ENCODE measurements around the gene NXPE2. TPM values are rescaled to one million over a fixed set of nuclear protein-coding genes. Genes with fewer than 3 reads are reported as not detected.

NXPE2 gene
- total RNA-seq, 1 donor from 2014 or later: not detected

- H3K27ac Mint-ChIP-seq: no peak overlapping the region
- no peaks in the 10 kb centered on the region for H4K20me1 ChIP-seq (ENCODE audit: low read depth)
- no peak overlapping the region for H2AFZ ChIP-seq (replicated peaks)
- H3K36me3 Mint-ChIP-seq: no peaks in the 10 kb centered on the region
- H3K4me3 ChIP-seq: no peak overlapping the region
- H3F3A ChIP-seq (ENCODE audit: low read depth): no peaks in the 10 kb centered on the region
- DNase-seq (ENCODE audit: low spot score): no peak
- H3K9ac ChIP-seq: no peak overlapping the region
- H3K27ac ChIP-seq: no peak overlapping the region
- H3K4me3 Mint-ChIP-seq: no peak overlapping the region
- TF ChIP-seq CTCF (IDR thresholded peaks at IDR 0.05) (no peak), EZH2 (IDR thresholded peaks at IDR 0.05) (no peak)
- no peaks in the 10 kb centered on the region for H3K9me3 Mint-ChIP-seq
- H3K4me2 ChIP-seq: no peak overlapping the region
- no peaks in the 10 kb centered on the region for H3K9me3 ChIP-seq (ENCODE audit: low read depth)
- no peaks in the 10 kb centered on the region for H3K36me3 ChIP-seq
- H3K4me1 ChIP-seq: no peaks in the 10 kb centered on the region
- H3K27me3 ChIP-seq: no peaks in the 10 kb centered on the region
- H3K4me1 Mint-ChIP-seq: no peaks in the 10 kb centered on the region
- no peaks in the 10 kb centered on the region for H3K27me3 Mint-ChIP-seq (ENCODE audit: insufficient read depth, low read depth)
- H3K79me2 ChIP-seq (ENCODE audit: low read depth): no peaks in the 10 kb centered on the region
Measured at GRCh38 chr11:114736806-114737205, 58.5 kb downstream of the NXPE2 start.

DNA sequence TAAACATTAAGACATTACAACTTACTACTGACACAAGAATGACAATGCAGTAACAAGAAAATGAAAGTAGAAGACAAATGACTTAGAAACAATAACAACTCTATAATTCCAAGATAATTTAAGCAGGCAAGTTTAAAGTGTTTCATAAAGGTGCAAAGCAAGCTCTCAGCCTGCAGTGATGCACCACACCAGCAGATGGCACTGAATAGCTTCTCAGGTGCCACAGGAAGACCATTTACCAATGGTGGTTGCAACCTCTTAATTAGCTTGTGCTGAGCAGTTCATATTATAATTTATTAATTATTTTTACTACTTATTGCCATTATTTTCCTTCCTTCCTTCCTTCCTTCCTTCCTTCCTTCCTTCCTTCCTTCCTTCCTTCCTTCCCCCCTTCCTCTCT lies 60.6 kb downstream of the NXPE2 start:
- peak; percentile 71 for DNase-seq (ENCODE audit: low spot score)
- Histone ChIP-seq H3K4me1 (no peaks in the 10 kb centered on the region), H3K4me2 (no peak overlapping the region), H3K27me3 (no peaks in the 10 kb centered on the region), H2AFZ (replicated peaks) (no peak overlapping the region), H3F3A (ENCODE audit: low read depth) (no peaks in the 10 kb centered on the region), H3K79me2 (ENCODE audit: low read depth) (no peaks in the 10 kb centered on the region), H3K4me3 (no peak overlapping the region), H3K36me3 (no peaks in the 10 kb centered on the region), H4K20me1 (ENCODE audit: low read depth) (no peaks in the 10 kb centered on the region), H3K9ac (no peak overlapping the region), H3K9me3 (ENCODE audit: low read depth) (no peaks in the 10 kb centered on the region), H3K27ac (no peak overlapping the region)
- Mint-ChIP-seq H3K36me3 (no peaks in the 10 kb centered on the region), H3K27ac (no peak overlapping the region), H3K4me1 (no peaks in the 10 kb centered on the region), H3K4me3 (no peak overlapping the region), H3K27me3 (ENCODE audit: insufficient read depth, low read depth) (no peaks in the 10 kb centered on the region), H3K9me3 (no peaks in the 10 kb centered on the region)
- TF ChIP-seq EZH2 (IDR thresholded peaks at IDR 0.05) (no peak), EZH2phosphoT487 (IDR thresholded peaks at IDR 0.05) (no peak), CTCF (IDR thresholded peaks at IDR 0.05) (peak; percentile 82)

GRCh38 chr11:114745150-114745671 lies 66.9 kb downstream of the NXPE2 start:
- Mint-ChIP-seq H3K36me3 (no peaks in the 10 kb centered on the region), H3K4me1 (no peaks in the 10 kb centered on the region)
- TF ChIP-seq EZH2 (IDR thresholded peaks at IDR 0.05) (no peak), CTCF (IDR thresholded peaks at IDR 0.05) (no peak), EZH2phosphoT487 (IDR thresholded peaks at IDR 0.05) (no peak)

More at GRCh38 chr11:114745150-114745671, 66.9 kb downstream of the NXPE2 start:
- Histone ChIP-seq H3F3A (ENCODE audit: low read depth) (no peaks in the 10 kb centered on the region), H3K36me3 (no peaks in the 10 kb centered on the region), H3K9ac (no peak overlapping the region), H3K4me1 (no peaks in the 10 kb centered on the region), H3K27me3 (no peaks in the 10 kb centered on the region), H4K20me1 (ENCODE audit: low read depth) (no peaks in the 10 kb centered on the region), H3K4me2 (no peak overlapping the region), H3K9me3 (ENCODE audit: low read depth) (no peaks in the 10 kb centered on the region), H3K79me2 (ENCODE audit: low read depth) (no peaks in the 10 kb centered on the region), H3K27ac (no peak overlapping the region), H2AFZ (replicated peaks) (no peak overlapping the region), H3K4me3 (no peak overlapping the region)
- Mint-ChIP-seq H3K27ac (peak overlapping the region; percentile 48), H3K4me3 (no peak overlapping the region), H3K27me3 (ENCODE audit: insufficient read depth, low read depth) (peaks cover 3% of the 10 kb centered on the region), H3K9me3 (no peaks in the 10 kb centered on the region)
- DNase-seq (ENCODE audit: low spot score): no peak
